Activated CD8-positive, alpha-beta memory T cell treated with anti-CD3 and anti-CD28 coated beads, Interleukin-2, amount 10 ng/mL, durations not matched to agents 7 days and 5 days (primary cell): Measurements from ENCODE around the gene IHH. TPM values are rescaled to one million over a fixed set of nuclear protein-coding genes. Genes with fewer than 3 reads are reported as not detected.
A peak's percentile ranks its signal among the peaks of the same experiment; 100 is the strongest.

Source experiments
- ATAC-seq: fragments of 150-1000 bp; cut with Tn5 transposase; one replicate; pipeline ENCODE4 v1.10.0; 2021; ENCODE audit warnings: moderate library complexity
- CTCF ChIA-PET: fragments of 350-600 bp; sonication (Branson Sonifier 250); formaldehyde crosslinking; loops from one replicate; lab custom pipeline; 2021; ENCODE audit warnings: antibody characterized with exemption; lab: Charles Lee
- DNase-seq: peaks from one replicate; pipeline ENCODE4 v3.0.0-alpha.2; 2020
- H3K27ac Mint-ChIP-seq: one replicate; pipeline ENCODE4 v1.8.0; 2021; ENCODE audit warnings: mild to moderate bottlenecking, mixed read lengths
- H3K27me3 Mint-ChIP-seq: one replicate; pipeline ENCODE4 v1.8.0; 2021; ENCODE audit warnings: mixed read lengths
- H3K36me3 Mint-ChIP-seq: one replicate; pipeline ENCODE4 v1.8.0; 2021; ENCODE audit warnings: mild to moderate bottlenecking, mixed read lengths
- H3K4me1 Mint-ChIP-seq: one replicate; pipeline ENCODE4 v1.8.0; 2021; ENCODE audit warnings: mixed read lengths
- H3K4me3 Mint-ChIP-seq: one replicate; pipeline ENCODE4 v1.8.0; 2021; ENCODE audit warnings: mild to moderate bottlenecking, moderate library complexity, mixed read lengths
- H3K9me3 Mint-ChIP-seq: one replicate; pipeline ENCODE4 v1.8.0; 2022; ENCODE audit warnings: low read depth, mixed read lengths
- total RNA-seq, 2 experiments: library from RNA; stranded (reverse); gene quantifications; one replicate each; pipeline ENCODE4 v1.2.3, GENCODE V29; 2021

IHH gene
- total RNA-seq, 2 experiments from 2014 or later, result not detected

- CTCF ChIA-PET, result interaction anchor here (0.7 to 2.5 kb wide), 4 partner anchors 8 to 89 kb away, joined by 3 to 6 read pairs (median 6); no protein-coding TSS in a partner anchor
- Mint-ChIP-seq H3K4me3 (no peak overlapping the region), H3K36me3 (no peaks in the 10 kb centered on the region), H3K27ac (no peak overlapping the region), H3K4me1 (peaks cover 5% of the 10 kb centered on the region), H3K27me3 (peaks cover 45% of the 10 kb centered on the region), H3K9me3 (no peaks in the 10 kb centered on the region)
- ATAC-seq (no peak), DNase-seq (no peak)
Observed at GRCh38 chr2:219065484-219065883, 4.8 kb upstream of the IHH start.

- Mint-ChIP-seq H3K4me1 (peaks cover 22% of the 10 kb centered on the region), H3K4me3 (no peak overlapping the region), H3K9me3 (no peaks in the 10 kb centered on the region), H3K27me3 (peaks cover 74% of the 10 kb centered on the region), H3K36me3 (no peaks in the 10 kb centered on the region), H3K27ac (no peak overlapping the region)
- CTCF ChIA-PET, result interaction anchor here (0.6 to 11.9 kb wide), 8 partner anchors 8 to 94 kb away, joined by 3 to 141 read pairs (median 8); partner anchors contain the start of gene NHEJ1
- ATAC-seq, result no peak
- DNase-seq, result no peak
Observed at GRCh38 chr2:219062081-219062480, 1.4 kb upstream of the IHH start.

- CTCF ChIA-PET, result interaction anchor here (1.0 to 11.9 kb wide), 19 partner anchors 10 to 235 kb away, joined by 3 to 141 read pairs (median 10); partner anchors contain the start of gene NHEJ1
- no peak overlapping the region for H3K27ac Mint-ChIP-seq
- H3K4me1 Mint-ChIP-seq, result peaks cover 22% of the 10 kb centered on the region
Observed at GRCh38 chr2:219059725-219060682, 717 bp downstream of the IHH start.

GRCh38 chr2:219059375-219059724 is 1.4 kb downstream of the IHH start:
- DNase-seq (no peak), ATAC-seq (no peak)
- Mint-ChIP-seq H3K27ac (no peak overlapping the region), H3K4me1 (peaks cover 22% of the 10 kb centered on the region), H3K4me3 (no peak overlapping the region), H3K9me3 (no peaks in the 10 kb centered on the region), H3K27me3 (peaks cover 75% of the 10 kb centered on the region), H3K36me3 (no peaks in the 10 kb centered on the region)
- CTCF ChIA-PET, result interaction anchor here (1.0 to 11.9 kb wide), 20 partner anchors 9 to 236 kb away, joined by 3 to 141 read pairs (median 9); partner anchors contain the start of gene NHEJ1

More at GRCh38 chr2:219059725-219060682, 717 bp downstream of the IHH start:
- H3K27me3 Mint-ChIP-seq, result peaks cover 81% of the 10 kb centered on the region
- H3K36me3 Mint-ChIP-seq, result no peaks in the 10 kb centered on the region
- no peak overlapping the region for H3K4me3 Mint-ChIP-seq
- H3K9me3 Mint-ChIP-seq, result no peaks in the 10 kb centered on the region
- DNase-seq (no peak), ATAC-seq (no peak)

- Mint-ChIP-seq H3K9me3 (no peaks in the 10 kb centered on the region), H3K4me3 (no peak overlapping the region), H3K27me3 (peaks cover 70% of the 10 kb centered on the region), H3K36me3 (no peaks in the 10 kb centered on the region), H3K27ac (no peak overlapping the region), H3K4me1 (peaks cover 22% of the 10 kb centered on the region)
- ATAC-seq (no peak), DNase-seq (no peak)
- CTCF ChIA-PET, result interaction anchor here (0.6 to 11.9 kb wide), 44 partner anchors 7 to 250 kb away, joined by 3 to 141 read pairs (median 5); partner anchors contain the start of genes CFAP65, NHEJ1 and PTPRN
Observed at GRCh38 chr2:219058541-219059374, 2.0 kb downstream of the IHH start.

- CTCF ChIA-PET, result interaction anchor here (0.6 to 11.9 kb wide), 42 partner anchors 8 to 251 kb away, joined by 3 to 141 read pairs (median 5); partner anchors contain the start of genes CFAP65, NHEJ1 and PTPRN
- Mint-ChIP-seq H3K27me3 (peaks cover 64% of the 10 kb centered on the region), H3K9me3 (no peaks in the 10 kb centered on the region), H3K4me1 (peaks cover 22% of the 10 kb centered on the region), H3K36me3 (no peaks in the 10 kb centered on the region), H3K27ac (no peak overlapping the region), H3K4me3 (peak overlapping the region; percentile 39)
- ATAC-seq (peak; percentile 91), DNase-seq (peak; percentile 84)
Observed at GRCh38 chr2:219057709-219058540, 2.8 kb downstream of the IHH start.

GRCh38 chr2:219056896-219057708 is 3.6 kb downstream of the IHH start:
- CTCF ChIA-PET, result interaction anchor here (0.9 to 11.9 kb wide), 27 partner anchors 9 to 243 kb away, joined by 3 to 141 read pairs (median 5); partner anchors contain the start of genes CFAP65 and NHEJ1
- H3K36me3 Mint-ChIP-seq, result no peaks in the 10 kb centered on the region
- no peak overlapping the region for H3K4me3 Mint-ChIP-seq
- peaks cover 61% of the 10 kb centered on the region for H3K27me3 Mint-ChIP-seq
- H3K27ac Mint-ChIP-seq, result no peak overlapping the region
- ATAC-seq (no peak), DNase-seq (no peak)
- H3K4me1 Mint-ChIP-seq, result peaks cover 22% of the 10 kb centered on the region
- H3K9me3 Mint-ChIP-seq, result no peaks in the 10 kb centered on the region

- Mint-ChIP-seq H3K9me3 (no peaks in the 10 kb centered on the region), H3K4me3 (no peak overlapping the region), H3K36me3 (no peaks in the 10 kb centered on the region), H3K27ac (no peak overlapping the region), H3K27me3 (peaks cover 58% of the 10 kb centered on the region), H3K4me1 (peaks cover 18% of the 10 kb centered on the region)
- CTCF ChIA-PET, result interaction anchor here (0.9 to 11.9 kb wide), 10 partner anchors 9 to 100 kb away, joined by 3 to 141 read pairs (median 3); partner anchors contain the start of genes CFAP65 and NHEJ1
- ATAC-seq (no peak), DNase-seq (no peak)
Observed at GRCh38 chr2:219056176-219056895, 4.4 kb downstream of the IHH start.

GRCh38 chr2:219054956-219055903 is 5.5 kb downstream of the IHH start:
- H3K4me3 Mint-ChIP-seq, result no peak overlapping the region
- H3K4me1 Mint-ChIP-seq, result peaks cover 17% of the 10 kb centered on the region
- ATAC-seq (no peak), DNase-seq (no peak)
- no peaks in the 10 kb centered on the region for H3K36me3 Mint-ChIP-seq
- no peaks in the 10 kb centered on the region for H3K9me3 Mint-ChIP-seq
- no peak overlapping the region for H3K27ac Mint-ChIP-seq
- peaks cover 59% of the 10 kb centered on the region for H3K27me3 Mint-ChIP-seq
- CTCF ChIA-PET, result interaction anchor here (0.6 to 11.9 kb wide), 8 partner anchors 11 to 240 kb away, joined by 3 to 141 read pairs (median 4); partner anchors contain the start of gene NHEJ1

- no peaks in the 10 kb centered on the region for H3K4me1 Mint-ChIP-seq
Observed at GRCh38 chr2:219049282-219049681, 11.4 kb downstream of the IHH start.

More at GRCh38 chr2:219049282-219049681, 11.4 kb downstream of the IHH start:
- DNase-seq, result no peak
- CTCF ChIA-PET, result interaction anchor here (1.3 kb wide), 2 partner anchors 9 to 19 kb away, joined by 3 to 4 read pairs; no protein-coding TSS in a partner anchor
- ATAC-seq, result no peak
- Mint-ChIP-seq H3K4me3 (no peak overlapping the region), H3K9me3 (no peaks in the 10 kb centered on the region), H3K27me3 (peaks cover 39% of the 10 kb centered on the region), H3K36me3 (no peaks in the 10 kb centered on the region), H3K27ac (no peak overlapping the region)
